ENCODE data around the gene LMO2. TPM values are rescaled to one million over a fixed set of nuclear protein-coding genes. Genes with fewer than 3 reads are reported as not detected.

LMO2 gene
- total RNA-seq, 1 donor from 2014 or later, result 1.8 TPM

- no peak overlapping the region for H3K27ac ChIP-seq (ENCODE audit: low read depth, low read length)
- H3K4me2 ChIP-seq (ENCODE audit: low read length), result no peak overlapping the region
- no peak overlapping the region for H2AFZ ChIP-seq (ENCODE audit: low read depth, low read length)
- H3K9ac ChIP-seq (ENCODE audit: low read length), result no peak overlapping the region
- H3K4me1 ChIP-seq (ENCODE audit: insufficient read depth, low read length), result no peaks in the 10 kb centered on the region
- Mint-ChIP-seq H3K27me3 (ENCODE audit: low read depth, unreplicated experiment) (peaks cover 28% of the 10 kb centered on the region), H3K4me3 (ENCODE audit: unreplicated experiment) (no peak overlapping the region), H3K36me3 (ENCODE audit: low read depth, unreplicated experiment) (peaks cover 2% of the 10 kb centered on the region), H3K9me3 (ENCODE audit: unreplicated experiment) (peaks cover 1% of the 10 kb centered on the region), H3K27ac (ENCODE audit: unreplicated experiment) (no peak overlapping the region), H3K4me1 (ENCODE audit: low read depth, unreplicated experiment) (no peaks in the 10 kb centered on the region)
- H3K4me3 ChIP-seq (ENCODE audit: insufficient read depth, low read depth, low read length), result no peak overlapping the region
- H4K20me1 ChIP-seq (ENCODE audit: insufficient read depth, low read length), result no peaks in the 10 kb centered on the region
- FAIRE-seq, result no peak
- H3K9me3 ChIP-seq (ENCODE audit: insufficient read depth, low read depth, low read length), result peaks cover 10% of the 10 kb centered on the region
- TF ChIP-seq CTCF (IDR thresholded peaks at IDR 0.05; ENCODE audit: insufficient read depth, low read depth, low read length), result no peak
- no peak for TF ChIP-seq EZH2 (IDR thresholded peaks at IDR 0.05; ENCODE audit: insufficient read depth, low read length)
- H3K36me3 ChIP-seq (ENCODE audit: insufficient read depth, low read length), result no peaks in the 10 kb centered on the region
- no peak for DNase-seq (ENCODE audit: low read depth)
- peaks cover 5% of the 10 kb centered on the region for H3K27me3 ChIP-seq (ENCODE audit: insufficient read depth, low read length)
- no peaks in the 10 kb centered on the region for H3K79me2 ChIP-seq (ENCODE audit: insufficient read depth, low read length)
Observed at GRCh38 chr11:33926671-33927552, 35.0 kb upstream of the LMO2 start.

- no peak overlapping the region for H3K27ac ChIP-seq (ENCODE audit: low read depth, low read length)
Observed at GRCh38 chr11:33924341-33924740, 32.5 kb upstream of the LMO2 start.

More at GRCh38 chr11:33924341-33924740, 32.5 kb upstream of the LMO2 start:
- Histone ChIP-seq H3K9me3 (ENCODE audit: insufficient read depth, low read depth, low read length) (no peaks in the 10 kb centered on the region), H2AFZ (ENCODE audit: low read depth, low read length) (no peak overlapping the region), H3K4me1 (ENCODE audit: insufficient read depth, low read length) (peaks cover 6% of the 10 kb centered on the region), H4K20me1 (ENCODE audit: insufficient read depth, low read length) (no peaks in the 10 kb centered on the region), H3K36me3 (ENCODE audit: insufficient read depth, low read length) (no peaks in the 10 kb centered on the region), H3K9ac (ENCODE audit: low read length) (no peak overlapping the region), H3K4me2 (ENCODE audit: low read length) (no peak overlapping the region), H3K4me3 (ENCODE audit: insufficient read depth, low read depth, low read length) (no peak overlapping the region), H3K27me3 (ENCODE audit: insufficient read depth, low read length) (peaks cover 5% of the 10 kb centered on the region), H3K79me2 (ENCODE audit: insufficient read depth, low read length) (no peaks in the 10 kb centered on the region)
- DNase-seq (ENCODE audit: low read depth) (no peak), FAIRE-seq (no peak)
- Mint-ChIP-seq H3K27me3 (ENCODE audit: low read depth, unreplicated experiment) (peaks cover 28% of the 10 kb centered on the region), H3K36me3 (ENCODE audit: low read depth, unreplicated experiment) (peaks cover 2% of the 10 kb centered on the region), H3K27ac (ENCODE audit: unreplicated experiment) (no peak overlapping the region), H3K4me1 (ENCODE audit: low read depth, unreplicated experiment) (no peaks in the 10 kb centered on the region), H3K4me3 (ENCODE audit: unreplicated experiment) (no peak overlapping the region), H3K9me3 (ENCODE audit: unreplicated experiment) (no peaks in the 10 kb centered on the region)
- TF ChIP-seq CTCF (IDR thresholded peaks at IDR 0.05; ENCODE audit: insufficient read depth, low read depth, low read length) (no peak), EZH2 (IDR thresholded peaks at IDR 0.05; ENCODE audit: insufficient read depth, low read length) (no peak)

Measured in astrocyte (in vitro differentiated cells and primary cell).